GM08714 (cell line): ENCODE data around the gene KCNIP4.

ENCODE experiments used
- H3K4me3 ChIP-seq: fragments of 200-500 bp; sonication (Bioruptor generic); 2 replicates; pipeline ENCODE4 v1.5.1; 2014; ENCODE audit warnings: mild to moderate bottlenecking, low read length, inconsistent platforms
- ZNF274 ChIP-seq: IDR thresholded peaks from 2 replicates; pipeline ENCODE4 v1.6.1; 2012; ENCODE audit warnings: mild to moderate bottlenecking, low read depth, low read length

The KCNIP4 gene

GRCh38 chr4:21885241-21885640 is 63.3 kb downstream of the KCNIP4 start:
- no peak for TF ChIP-seq ZNF274
- no peak overlapping the region for H3K4me3 ChIP-seq

GRCh38 chr4:21884615-21885014 is 64.0 kb downstream of the KCNIP4 start:
- no peak for TF ChIP-seq ZNF274

GRCh38 chr4:21882051-21882839 is 66.3 kb downstream of the KCNIP4 start:
- TF ChIP-seq ZNF274: no peak
- H3K4me3 ChIP-seq: no peak overlapping the region

More at GRCh38 chr4:21884615-21885014, 64.0 kb downstream of the KCNIP4 start:
- no peak overlapping the region for H3K4me3 ChIP-seq

GRCh38 chr4:21879187-21879586 is 69.4 kb downstream of the KCNIP4 start:
- no peak overlapping the region for H3K4me3 ChIP-seq
- no peak for TF ChIP-seq ZNF274

- TF ChIP-seq ZNF274: no peak
- H3K4me3 ChIP-seq: no peak overlapping the region
Observed at GRCh38 chr4:21876711-21877110, 71.9 kb downstream of the KCNIP4 start.

GRCh38 chr4:21873145-21873544 is 75.4 kb downstream of the KCNIP4 start:
- no peak for TF ChIP-seq ZNF274

GRCh38 chr4:21872101-21872500 is 76.5 kb downstream of the KCNIP4 start:
- no peak overlapping the region for H3K4me3 ChIP-seq
- TF ChIP-seq ZNF274: no peak

More at GRCh38 chr4:21873145-21873544, 75.4 kb downstream of the KCNIP4 start:
- no peak overlapping the region for H3K4me3 ChIP-seq

- H3K4me3 ChIP-seq: no peak overlapping the region
- no peak for TF ChIP-seq ZNF274
Observed at GRCh38 chr4:21869978-21870745, 78.4 kb downstream of the KCNIP4 start.

GRCh38 chr4:21864686-21865085 is 83.9 kb downstream of the KCNIP4 start:
- no peak for TF ChIP-seq ZNF274

GRCh38 chr4:21862917-21863316 is 85.7 kb downstream of the KCNIP4 start:
- no peak for TF ChIP-seq ZNF274
- no peak overlapping the region for H3K4me3 ChIP-seq

More at GRCh38 chr4:21864686-21865085, 83.9 kb downstream of the KCNIP4 start:
- no peak overlapping the region for H3K4me3 ChIP-seq

GRCh38 chr4:21858971-21859370 is 89.6 kb downstream of the KCNIP4 start:
- TF ChIP-seq ZNF274: no peak

GRCh38 chr4:21856754-21857153 is 91.8 kb downstream of the KCNIP4 start:
- TF ChIP-seq ZNF274: no peak

More at GRCh38 chr4:21858971-21859370, 89.6 kb downstream of the KCNIP4 start:
- no peak overlapping the region for H3K4me3 ChIP-seq

GRCh38 chr4:21856301-21856700 is 92.3 kb downstream of the KCNIP4 start:
- H3K4me3 ChIP-seq: no peak overlapping the region
- TF ChIP-seq ZNF274: no peak

More at GRCh38 chr4:21856754-21857153, 91.8 kb downstream of the KCNIP4 start:
- no peak overlapping the region for H3K4me3 ChIP-seq

- no peak overlapping the region for H3K4me3 ChIP-seq
- no peak for TF ChIP-seq ZNF274
Observed at GRCh38 chr4:21849077-21849476, 99.5 kb downstream of the KCNIP4 start.

GRCh38 chr4:21848021-21848420 is 100.6 kb downstream of the KCNIP4 start:
- no peak for TF ChIP-seq ZNF274
- H3K4me3 ChIP-seq: no peak overlapping the region
